GM21786 (cell line): ENCODE results near the gene CNTNAP5.
"Not testable (repeated sequence)": the region's sequence is repeated elsewhere in the genome, so short reads cannot be mapped to it uniquely, and the experiment has no call there.

Experiments
- ATAC-seq: cut with Tn5 transposase; IDR thresholded peaks from one replicate; pipeline ENCODE4 v1.9.1; 2021; ENCODE audit not compliant: unreplicated experiment

CNTNAP5 gene

DNA sequence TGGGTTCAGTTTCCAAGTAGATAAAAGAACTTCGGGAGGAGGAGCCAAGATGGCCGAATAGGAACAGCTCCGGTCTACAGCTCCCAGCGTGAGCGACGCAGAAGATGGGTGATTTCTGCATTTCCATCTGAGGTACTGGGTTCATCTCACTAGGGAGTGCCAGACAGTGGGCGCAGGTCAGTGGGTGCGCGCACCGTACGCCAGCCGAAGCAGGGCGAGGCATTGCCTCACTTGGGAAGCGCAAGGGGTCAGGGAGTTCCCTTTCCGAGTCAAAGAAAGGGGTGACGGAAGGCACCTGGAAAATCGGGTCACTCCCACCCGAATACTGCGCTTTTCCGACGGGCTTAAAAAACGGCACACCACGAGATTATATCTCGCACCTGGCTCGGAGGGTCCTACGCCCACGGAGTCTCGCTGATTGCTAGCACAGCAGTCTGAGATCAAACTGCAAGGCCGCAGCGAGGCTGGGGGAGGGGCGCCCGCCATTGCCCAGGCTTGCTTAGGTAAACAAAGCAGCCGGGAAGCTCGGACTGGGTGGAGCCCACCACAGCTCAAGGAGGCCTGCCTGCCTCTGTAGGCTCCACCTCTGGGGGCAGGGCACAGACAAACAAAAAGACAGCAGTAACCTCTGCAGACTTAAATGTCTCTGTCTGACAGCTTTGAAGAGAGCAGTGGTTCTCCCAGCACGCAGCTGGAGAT is 382.9 kb downstream of the CNTNAP5 start:
- not testable (repeated sequence) for ATAC-seq

DNA sequence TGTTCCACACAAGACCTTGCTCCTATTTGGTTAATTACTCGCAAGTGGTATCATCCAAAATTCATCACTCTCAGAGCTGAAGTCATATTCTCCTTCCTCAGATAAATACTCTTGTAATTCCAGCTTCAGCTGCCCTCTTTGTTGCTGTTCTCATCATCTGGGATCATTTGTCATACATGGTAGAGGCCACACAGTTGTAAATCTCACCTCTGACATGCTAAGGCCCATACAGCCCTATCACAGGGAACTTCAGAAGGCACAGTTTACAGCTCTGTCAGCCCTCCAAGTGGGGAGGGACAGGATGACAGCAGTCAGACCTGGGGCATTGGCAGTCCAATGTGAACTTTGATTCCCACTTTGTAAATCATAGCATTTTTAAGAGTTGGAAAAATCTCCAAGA is 399.0 kb downstream of the CNTNAP5 start:
- no peak for ATAC-seq

DNA sequence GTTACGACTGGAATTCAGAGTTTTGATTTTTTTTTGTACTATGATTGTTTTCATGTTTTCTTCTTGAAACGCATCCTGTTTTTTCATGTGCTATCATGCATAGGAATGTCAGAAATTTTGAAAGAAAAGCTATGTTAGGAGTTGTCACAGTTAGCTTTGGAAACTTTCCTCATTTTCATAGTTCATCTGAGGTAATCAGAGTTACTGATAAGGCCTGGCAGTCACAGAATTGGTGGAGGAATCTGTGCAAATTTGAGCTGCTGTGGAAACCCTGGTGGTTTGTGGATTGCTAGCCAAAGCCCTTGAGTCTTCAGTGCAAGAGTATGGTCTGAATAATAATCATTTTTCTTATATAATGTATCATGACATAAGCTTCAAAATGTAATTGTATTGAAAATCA is 401.0 kb downstream of the CNTNAP5 start:
- ATAC-seq = no peak

DNA sequence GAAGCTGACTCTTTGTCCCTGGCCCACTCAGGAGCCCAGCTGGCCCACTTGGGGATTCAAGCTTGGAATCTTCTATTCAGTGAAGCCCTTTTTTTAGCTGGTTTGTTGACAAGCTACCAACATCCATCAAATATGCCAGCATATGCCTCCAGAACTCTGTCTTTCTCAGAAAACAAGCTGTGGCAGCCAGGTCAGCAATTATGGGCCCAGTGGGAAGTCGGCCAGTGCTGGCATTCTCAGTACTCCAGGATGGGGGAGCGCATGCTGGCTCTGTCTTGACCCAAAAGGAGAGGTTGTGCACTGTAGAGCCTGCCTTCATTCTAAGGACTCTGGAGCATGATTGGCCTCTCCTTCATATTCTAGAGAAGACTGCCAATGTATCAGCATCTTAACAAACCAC is 401.5 kb downstream of the CNTNAP5 start:
- ATAC-seq = no peak

DNA sequence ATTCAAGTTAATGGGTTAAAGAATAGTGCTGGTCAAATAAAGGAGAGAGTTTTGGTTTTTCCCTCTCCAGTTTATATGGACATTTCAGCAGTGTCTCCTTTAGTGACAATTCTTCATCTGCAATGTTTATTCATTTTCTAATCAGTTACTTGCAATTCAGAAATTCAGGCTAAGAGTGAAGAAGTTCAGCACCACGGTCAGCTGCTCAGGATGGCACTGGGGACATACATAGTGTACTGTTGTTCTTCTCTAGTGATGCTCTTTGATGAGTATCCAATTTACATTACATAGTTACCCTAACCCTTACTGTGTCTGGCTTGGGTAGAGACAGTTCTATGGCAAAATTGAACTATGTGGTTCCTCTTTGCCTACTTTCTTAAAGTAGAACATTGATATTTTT is 412.7 kb downstream of the CNTNAP5 start:
- ATAC-seq = no peak

DNA sequence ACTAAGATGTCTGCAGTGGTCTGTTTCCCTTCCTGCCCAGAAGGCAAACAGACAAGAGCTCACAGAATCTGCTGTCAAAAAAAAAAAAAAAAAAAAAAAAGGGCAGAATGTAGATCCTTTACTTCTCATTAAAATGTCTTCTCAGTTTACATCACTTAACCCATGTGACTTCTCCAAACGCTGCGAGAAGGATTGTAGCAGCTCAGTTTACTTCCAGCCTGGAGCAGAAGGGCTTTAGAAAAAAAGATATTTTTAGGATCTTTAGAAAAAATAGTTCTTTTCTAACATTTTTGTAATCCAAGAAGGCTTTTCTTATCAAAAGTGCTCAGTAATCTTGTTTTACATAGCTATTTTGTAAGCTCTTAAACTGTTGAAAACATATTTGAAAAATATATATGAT is 425.4 kb downstream of the CNTNAP5 start:
- ATAC-seq = no peak

DNA sequence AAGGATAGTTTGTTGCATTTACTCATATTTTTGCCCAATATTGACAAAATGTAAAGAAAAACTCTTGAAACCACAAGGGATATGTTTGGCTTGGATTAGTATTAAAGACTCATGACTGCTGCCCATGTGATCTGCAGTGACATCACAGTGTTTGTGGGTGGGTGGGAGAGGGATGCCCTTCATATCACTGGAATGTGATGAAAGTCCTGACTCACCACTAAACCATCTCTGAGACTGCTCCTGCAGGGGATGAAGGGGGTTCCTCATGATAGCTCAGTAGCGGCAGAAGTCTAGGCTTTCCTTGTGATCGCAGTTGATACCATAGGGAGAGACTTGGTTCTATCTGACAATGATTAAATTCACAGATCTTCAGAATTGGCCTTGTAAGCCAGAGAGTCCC is 451.2 kb downstream of the CNTNAP5 start:
- no peak for ATAC-seq

DNA sequence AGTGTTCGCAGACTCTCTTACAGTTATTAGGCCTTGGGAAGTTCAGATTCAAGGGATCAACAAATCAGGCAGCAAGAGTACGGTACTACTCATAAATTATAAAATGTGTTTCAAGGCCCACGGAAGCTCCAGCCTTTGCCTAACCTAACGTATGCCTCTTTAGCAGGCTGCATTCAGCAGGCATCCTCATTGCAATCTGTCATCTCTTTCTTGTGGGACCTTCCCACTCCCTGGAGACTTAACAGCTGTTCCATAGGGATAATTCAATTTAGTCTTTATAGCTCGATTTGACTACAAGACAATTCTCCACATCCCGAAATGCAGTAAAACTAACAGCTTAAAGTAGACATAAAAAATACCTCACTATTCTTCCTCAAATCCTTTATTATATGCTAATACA is 453.7 kb downstream of the CNTNAP5 start:
- ATAC-seq = no peak

DNA sequence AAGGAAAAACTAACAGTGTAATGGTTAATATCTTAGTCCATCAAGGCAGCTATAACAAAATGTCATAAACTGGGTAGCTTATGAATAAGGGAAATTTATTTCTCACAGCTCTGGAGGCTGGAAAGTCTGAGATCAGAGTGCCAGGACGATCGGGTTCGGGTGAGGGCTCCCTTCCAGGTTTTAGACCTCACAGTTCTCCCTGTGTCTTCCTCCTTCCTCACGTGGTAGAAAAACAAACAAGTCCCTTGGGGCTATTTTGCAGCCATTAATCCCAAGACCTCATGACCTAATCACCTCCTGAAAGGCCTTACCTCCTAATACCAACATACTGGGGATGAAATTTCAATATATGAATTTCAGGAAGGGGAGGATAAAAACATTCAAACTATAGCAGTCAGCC is 455.9 kb downstream of the CNTNAP5 start:
- ATAC-seq = no peak

DNA sequence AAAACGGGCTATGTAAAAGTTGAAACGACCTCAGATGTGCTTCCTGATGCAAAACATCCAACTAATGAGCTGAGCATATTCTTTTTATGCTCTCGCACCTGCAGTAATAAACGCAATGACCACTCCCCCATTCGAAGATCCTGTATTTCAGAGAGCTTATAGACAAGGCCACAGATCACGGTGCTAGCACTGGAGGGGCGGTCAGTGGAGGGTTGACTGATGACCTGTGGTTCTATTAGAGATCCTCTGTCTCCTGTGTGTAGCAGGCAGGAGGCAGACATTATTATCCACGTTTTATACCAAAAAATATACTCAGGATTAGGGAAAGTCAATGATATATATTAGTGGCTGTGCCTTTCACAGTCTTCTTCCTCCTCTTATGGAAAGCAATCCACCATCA is 457.0 kb downstream of the CNTNAP5 start:
- no peak for ATAC-seq

DNA sequence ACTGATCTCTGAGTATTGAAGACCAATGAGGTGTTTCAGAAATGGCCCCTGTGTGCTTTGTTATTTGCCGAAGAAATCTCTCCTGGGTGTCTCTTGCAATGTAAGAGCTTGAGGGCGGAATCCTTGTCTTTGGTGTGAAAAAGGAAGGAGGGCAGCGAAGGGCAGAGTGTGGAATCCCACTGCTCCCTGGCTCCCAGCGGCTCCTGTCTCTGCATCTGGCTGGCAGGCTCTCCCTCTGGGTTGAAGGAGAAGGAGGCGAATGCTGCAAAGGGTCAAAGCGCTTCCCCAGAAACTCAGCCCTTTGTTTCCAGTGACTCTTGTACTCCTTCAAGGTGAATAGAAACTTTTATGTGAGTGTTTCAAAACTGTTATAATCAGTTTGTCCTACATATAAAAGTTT is 457.5 kb downstream of the CNTNAP5 start:
- no peak for ATAC-seq

DNA sequence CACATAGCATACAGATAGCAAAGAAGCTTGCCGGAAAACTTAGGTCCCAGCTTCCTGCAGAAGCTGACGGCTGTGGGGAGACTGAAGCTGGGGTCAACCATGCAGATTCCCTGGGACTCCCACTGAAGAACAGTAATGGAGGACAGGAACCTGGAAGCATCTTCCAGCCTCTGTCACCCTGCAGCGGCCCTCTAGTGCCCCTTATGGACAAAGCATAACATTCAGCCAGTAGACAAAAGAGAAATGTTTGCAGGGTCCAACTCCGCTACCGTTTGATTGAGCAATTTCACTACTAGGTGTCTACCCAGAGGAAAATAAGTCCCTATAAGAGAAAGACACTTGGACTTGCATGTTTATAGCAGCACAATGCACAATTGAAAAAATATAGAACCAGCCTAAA is 460.6 kb downstream of the CNTNAP5 start:
- ATAC-seq = no peak

DNA sequence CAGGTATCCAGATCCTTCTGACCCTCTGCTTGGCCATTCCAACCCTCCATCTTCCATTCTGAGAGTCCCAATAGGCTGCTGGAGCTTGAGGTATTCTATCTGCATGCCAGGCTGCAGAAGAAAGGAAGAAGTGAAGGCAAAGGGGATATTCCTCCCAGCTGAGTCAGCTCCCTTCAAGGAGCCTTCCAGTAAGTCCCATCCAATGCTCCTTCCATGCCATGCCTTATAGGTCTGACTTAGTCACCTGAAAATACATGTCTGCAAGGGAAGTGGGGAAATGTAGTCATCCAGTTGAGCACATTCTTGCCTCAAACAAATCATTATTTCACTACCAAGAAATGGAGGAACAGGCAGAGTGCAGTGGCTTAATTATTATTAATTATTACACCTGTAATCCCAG is 464.6 kb downstream of the CNTNAP5 start:
- no peak for ATAC-seq

DNA sequence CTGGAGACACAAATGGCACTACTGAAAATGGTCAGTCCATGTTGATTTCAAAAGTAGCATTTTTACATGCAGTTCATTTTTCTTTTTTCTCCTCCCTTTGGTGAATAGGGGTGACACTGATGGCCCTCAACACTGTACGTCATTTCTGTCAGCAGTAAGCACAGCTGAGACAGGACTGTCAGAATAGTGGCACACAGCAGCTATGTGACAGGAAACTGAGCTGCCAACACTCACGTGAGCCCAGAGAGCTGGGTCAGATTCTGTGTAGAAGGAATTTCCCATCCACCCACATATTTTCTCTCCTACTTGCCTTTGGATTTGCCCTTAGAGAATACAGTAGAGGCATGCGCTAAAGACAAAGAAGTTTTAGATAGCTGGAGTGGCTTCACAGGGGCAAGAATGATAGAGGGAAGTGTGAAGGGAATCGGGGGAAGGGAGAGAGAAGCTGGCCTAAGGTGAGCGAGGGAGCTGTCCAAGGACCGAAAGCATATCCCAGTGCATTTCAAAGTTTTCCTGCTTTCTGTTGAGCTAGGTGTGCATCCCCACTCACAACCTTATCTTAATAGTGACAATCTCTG is 476.6 kb downstream of the CNTNAP5 start:
- no peak for ATAC-seq

DNA sequence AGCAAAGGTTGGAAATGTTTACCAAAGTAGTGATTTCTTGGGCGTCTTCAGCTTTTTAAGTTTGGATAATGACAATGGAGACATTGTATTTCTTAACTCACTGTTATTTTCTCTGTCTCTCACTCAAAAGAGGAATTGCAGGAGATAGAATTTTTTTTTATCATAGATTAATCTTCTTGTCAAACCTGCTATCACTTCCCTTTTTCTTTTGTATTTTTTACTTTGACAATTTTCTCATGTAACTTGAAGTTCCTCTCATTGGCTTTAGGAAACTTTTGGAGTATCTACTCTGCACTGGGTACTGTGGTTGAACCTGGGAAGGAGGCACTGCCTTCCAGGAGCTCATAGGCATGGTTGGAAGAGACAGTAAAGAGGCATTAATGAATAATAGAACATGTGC is 489.1 kb downstream of the CNTNAP5 start:
- no peak for ATAC-seq

DNA sequence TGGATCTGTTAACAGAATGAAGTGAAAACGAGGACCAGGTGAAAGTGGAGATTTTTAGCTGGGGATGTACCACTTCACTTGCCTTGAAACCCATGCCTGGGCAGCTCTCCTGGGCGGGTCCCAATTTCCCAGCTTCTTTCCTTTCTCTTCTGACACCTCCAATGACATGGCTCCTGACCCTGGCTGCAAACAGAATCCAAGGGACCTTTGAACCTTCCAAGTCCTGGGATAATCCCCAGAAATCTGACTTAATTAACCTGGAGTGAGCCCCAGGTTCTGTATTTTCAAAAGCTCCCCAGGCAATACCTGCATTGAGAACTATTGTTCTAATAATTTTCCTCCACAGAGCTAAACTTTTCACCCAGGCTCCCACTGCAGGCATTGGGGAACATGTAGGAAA is 495.9 kb downstream of the CNTNAP5 start:
- ATAC-seq = no peak

DNA sequence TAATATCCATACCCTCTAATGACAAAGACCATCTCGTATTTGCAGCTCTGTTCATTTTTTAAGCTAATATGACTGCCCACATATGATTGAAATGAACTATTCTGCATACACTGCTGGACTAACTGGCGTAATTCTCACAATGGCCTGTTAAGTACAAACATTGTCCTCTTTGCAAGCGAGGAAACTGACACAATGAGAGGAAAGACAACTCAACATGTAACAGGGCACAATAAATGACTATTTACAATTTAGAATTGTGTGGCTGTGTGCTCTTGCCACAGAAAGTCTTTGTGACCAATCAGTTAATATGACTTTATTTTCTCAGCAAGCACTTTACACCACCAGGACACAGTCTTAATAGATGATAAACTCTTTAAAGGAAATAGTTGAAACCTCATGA is 498.0 kb downstream of the CNTNAP5 start:
- no peak for ATAC-seq

DNA sequence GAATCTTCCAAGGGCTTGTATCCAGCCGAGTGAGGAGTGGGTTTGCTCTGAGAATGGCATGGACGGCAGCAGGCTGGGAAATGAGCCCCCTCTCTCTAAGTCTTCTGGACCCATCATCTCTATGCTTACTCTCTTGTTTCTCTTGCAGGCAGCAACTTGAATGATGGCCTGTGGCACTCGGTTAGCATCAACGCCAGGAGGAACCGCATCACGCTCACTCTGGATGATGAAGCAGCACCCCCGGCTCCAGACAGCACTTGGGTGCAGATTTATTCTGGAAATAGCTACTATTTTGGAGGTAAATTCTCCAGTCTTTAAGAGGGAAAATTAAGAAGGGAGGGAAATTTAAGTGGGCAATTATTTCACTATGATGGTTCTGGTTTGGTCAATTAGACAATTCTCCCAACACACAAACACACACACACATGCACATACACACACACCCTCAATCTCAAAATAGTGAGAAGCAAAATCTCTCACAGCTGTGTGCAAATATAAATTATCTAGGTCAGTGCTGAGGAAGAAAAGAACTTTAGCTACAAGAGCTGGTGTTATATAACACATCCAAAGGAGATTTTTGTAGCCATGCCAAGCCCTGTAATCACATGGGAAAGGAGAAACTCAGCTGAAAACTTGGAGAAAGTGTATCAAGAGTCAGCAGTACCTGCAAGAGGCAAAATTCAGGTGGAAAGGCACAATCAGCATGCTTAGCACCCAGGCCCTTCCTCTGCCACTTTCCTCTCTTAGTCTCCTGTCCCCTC is 499.2 kb downstream of the CNTNAP5 start:
- no peak for ATAC-seq

DNA sequence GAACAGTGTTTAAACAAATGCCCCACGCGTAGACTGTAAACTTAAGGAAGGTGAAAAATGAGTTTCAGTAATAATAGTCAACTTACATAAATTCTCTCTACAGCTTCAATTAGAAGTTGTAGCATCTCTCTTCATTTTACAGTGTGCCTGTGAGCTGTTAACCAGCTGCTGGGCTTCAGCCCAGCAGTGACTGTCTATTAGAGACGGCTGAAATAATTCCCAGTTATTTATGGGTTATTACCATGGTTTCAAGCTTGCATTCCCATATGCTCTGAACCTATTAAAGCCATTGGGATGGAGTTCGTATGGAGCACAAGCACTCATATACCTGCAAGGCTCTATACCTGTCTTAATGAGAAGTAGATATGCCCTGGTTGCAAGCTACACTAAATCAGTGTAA is 501.1 kb downstream of the CNTNAP5 start:
- ATAC-seq = no peak

DNA sequence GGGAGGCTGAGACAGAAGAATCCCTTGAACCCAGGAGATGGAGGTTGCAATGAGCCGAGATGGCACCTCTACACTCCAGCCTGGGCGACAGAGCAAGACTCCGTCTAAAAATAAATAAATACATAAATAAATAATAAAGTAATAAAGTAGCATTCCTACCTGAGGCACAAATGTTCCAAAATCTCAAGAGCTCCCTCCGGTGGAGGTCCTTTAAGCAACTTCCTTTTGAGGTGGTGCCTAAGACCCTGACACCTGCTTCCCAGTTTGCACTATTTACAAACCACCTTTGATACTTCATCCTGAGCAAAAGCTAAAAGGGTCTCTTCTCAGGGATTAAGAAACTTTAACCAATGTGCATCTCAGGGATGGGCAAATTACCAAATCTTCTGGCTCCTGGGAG is 505.1 kb downstream of the CNTNAP5 start:
- ATAC-seq = no peak

DNA sequence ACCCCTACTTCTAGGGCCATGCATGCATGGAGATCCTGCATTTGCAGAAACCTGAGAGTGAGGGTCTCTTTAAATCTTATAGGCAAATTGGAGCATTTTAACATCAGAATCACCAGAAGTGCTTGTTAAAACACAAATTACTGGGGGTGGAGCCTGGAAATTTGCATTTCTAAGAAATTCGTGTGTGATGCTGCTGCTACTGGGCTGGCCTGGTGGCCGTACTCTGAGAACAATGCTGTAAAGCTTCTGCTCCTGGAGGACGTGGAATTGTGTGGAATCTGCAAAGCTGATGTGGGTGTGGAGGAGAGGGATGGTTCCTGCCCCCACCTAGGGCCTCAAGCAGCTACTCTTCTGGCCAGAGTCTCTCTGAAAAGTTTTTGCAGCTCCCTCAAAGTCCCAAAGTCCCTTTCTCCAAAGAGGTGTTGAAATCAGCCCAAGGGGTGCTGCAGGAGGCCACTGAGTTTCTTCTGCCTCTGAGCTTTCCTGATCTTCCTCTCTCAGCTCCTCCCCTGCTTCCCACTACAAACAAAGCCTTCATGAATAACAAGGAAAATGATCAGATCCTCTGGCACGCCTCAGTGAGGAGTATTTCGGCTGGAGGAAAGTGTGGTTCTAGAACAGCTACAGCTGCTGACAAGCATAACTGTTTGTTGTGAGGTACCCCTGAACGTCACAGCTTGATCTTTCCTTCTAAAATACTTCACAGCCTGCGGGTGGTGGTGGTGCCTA is 508.3 kb downstream of the CNTNAP5 start:
- no peak for ATAC-seq

DNA sequence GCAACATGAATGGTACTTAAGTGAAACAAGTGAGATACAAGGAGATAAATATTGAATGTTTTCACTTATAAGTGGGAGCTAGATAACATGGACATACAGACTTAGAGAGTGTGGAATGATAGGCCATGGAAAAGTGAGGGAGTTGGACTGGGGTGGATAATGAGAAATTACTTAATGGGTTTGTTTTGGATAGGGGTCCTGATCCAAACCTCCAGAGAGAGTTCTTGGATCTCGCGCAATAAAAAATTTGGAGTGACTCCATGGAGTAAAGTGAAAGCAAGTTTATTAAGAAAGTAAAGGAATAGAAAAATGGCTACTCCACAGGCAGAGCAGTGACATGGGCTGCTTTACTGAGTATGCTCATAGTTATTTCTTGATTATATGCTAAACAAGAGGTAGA is 508.9 kb downstream of the CNTNAP5 start:
- no peak for ATAC-seq
